Suppressor macrophage treated with lipopolysaccharide for 4 hours (primary cell): ENCODE measurements around the gene ZNF549.

Source experiments
- DNase-seq: peaks from one replicate; pipeline ENCODE4 v3.0.0-alpha.2; 2020

ZNF549 gene

GRCh38 chr19:57570707-57571106 is 43.6 kb downstream of the ZNF549 start:
- DNase-seq: no peak

- DNase-seq: no peak
Measured at GRCh38 chr19:57572415-57572947, 45.3 kb downstream of the ZNF549 start.

GRCh38 chr19:57576661-57577060 is 49.5 kb downstream of the ZNF549 start:
- DNase-seq: no peak

- DNase-seq: peak; percentile 99
Measured at GRCh38 chr19:57578487-57579205, 51.5 kb downstream of the ZNF549 start, which contains the start of gene ZNF416. TSS of gene ZNF416 (minus strand) at chr19:57578911. CDS start at chr19:57578704, 207 bp downstream.

- no peak for DNase-seq
Measured at GRCh38 chr19:57583104-57583520, 56.0 kb downstream of the ZNF549 start.

GRCh38 chr19:57583521-57584416 is 56.6 kb downstream of the ZNF549 start, which contains the start of gene ZIK1:
TSS of gene ZIK1 (plus strand) at chr19:57584145. CDS start at chr19:57584357, 212 bp downstream.
- DNase-seq: peak; percentile 91

GRCh38 chr19:57587529-57587928 is 60.4 kb downstream of the ZNF549 start:
- DNase-seq: no peak

- no peak for DNase-seq
Measured at GRCh38 chr19:57599377-57599760, 72.2 kb downstream of the ZNF549 start.

GRCh38 chr19:57599761-57600383 is 72.7 kb downstream of the ZNF549 start, which contains the start of gene ZNF530:
TSS of gene ZNF530 (plus strand) at chr19:57599885. CDS start at chr19:57604346, 4,461 bp downstream.
- peak; percentile 96 for DNase-seq

GRCh38 chr19:57606931-57607330 is 79.8 kb downstream of the ZNF549 start:
- no peak for DNase-seq
